HCT116 (cell line): ENCODE data around the gene CLDN3. TPM values are rescaled to one million over a fixed set of nuclear protein-coding genes. Genes with fewer than 3 reads are reported as not detected.

Experiments used
- EZH2 ChIP-seq: fragments of 200-600 bp; sonication (generic); IDR thresholded peaks from 2 replicates; pipeline ENCODE4 v1.6.1; 2017; ENCODE audit warnings: antibody characterized with exemption, mixed run types
- POLR2A ChIP-seq: IDR thresholded peaks from 2 replicates; pipeline ENCODE4 v1.7.0; 2011; ENCODE audit warnings: borderline replicate concordance; ENCODE audit not compliant: insufficient read depth, insufficient read length; ENCODE audit errors: extremely low read depth
- RAD21 ChIP-seq: IDR thresholded peaks from 2 replicates; pipeline ENCODE4 v1.6.1; 2012; ENCODE audit warnings: low read depth, mild to moderate bottlenecking
- REST ChIP-seq: IDR thresholded peaks from 2 replicates; pipeline ENCODE4 v1.6.1; 2012; ENCODE audit warnings: low read depth
- SRF ChIP-seq: IDR thresholded peaks from 2 replicates; pipeline ENCODE4 v1.6.1; 2012; ENCODE audit warnings: low read depth
- YY1 ChIP-seq: IDR thresholded peaks from 2 replicates; pipeline ENCODE4 v1.6.1; 2011; ENCODE audit warnings: low read length, low read depth, moderate library complexity, mild to moderate bottlenecking; ENCODE audit not compliant: insufficient replicate concordance; ENCODE audit errors: extremely low read depth
- ZBTB33 ChIP-seq: IDR thresholded peaks from 2 replicates; pipeline ENCODE4 v1.6.1; 2011; ENCODE audit warnings: mild to moderate bottlenecking, low read length, moderate library complexity; ENCODE audit not compliant: insufficient replicate concordance; ENCODE audit errors: extremely low read depth
- ZNF274 ChIP-seq: fragments of 200-500 bp; sonication (Bioruptor generic); IDR thresholded peaks from 2 replicates; pipeline ENCODE4 v1.6.1; 2014; ENCODE audit warnings: mild to moderate bottlenecking, low read depth, low read length, inconsistent platforms
- total RNA-seq: library from RNA; stranded (reverse); gene quantifications from one replicate; pipeline ENCODE4 v1.2.1, GENCODE V29; 2021; ENCODE audit not compliant: unreplicated experiment

The CLDN3 gene
- total RNA-seq, 1 experiment from 2014 or later, result 19.2 TPM

GRCh38 chr7:73742753-73743641 lies 27.1 kb downstream of the CLDN3 start (continued):
- TF ChIP-seq REST, result no peak
- no peak for TF ChIP-seq POLR2A
- TF ChIP-seq RAD21, result no peak
- TF ChIP-seq EZH2, result no peak
- no peak for TF ChIP-seq ZBTB33
- no peak for TF ChIP-seq SRF
- peak; percentile 71 for TF ChIP-seq YY1
- no peak for TF ChIP-seq ZNF274
